ENCODE data around the gene GLRB.
"Not testable (repeated sequence)": the region's sequence is repeated elsewhere in the genome, so short reads cannot be mapped to it uniquely, and the experiment has no call there.

Gene GLRB

GRCh38 chr4:157128395-157128794, 52.4 kb downstream of the GLRB start:
- DNase-seq (ENCODE audit: low read depth) = peak; percentile 60

GRCh38 chr4:157141976-157142375, 66.0 kb downstream of the GLRB start:
- DNase-seq (ENCODE audit: low read depth) = no peak

DNA sequence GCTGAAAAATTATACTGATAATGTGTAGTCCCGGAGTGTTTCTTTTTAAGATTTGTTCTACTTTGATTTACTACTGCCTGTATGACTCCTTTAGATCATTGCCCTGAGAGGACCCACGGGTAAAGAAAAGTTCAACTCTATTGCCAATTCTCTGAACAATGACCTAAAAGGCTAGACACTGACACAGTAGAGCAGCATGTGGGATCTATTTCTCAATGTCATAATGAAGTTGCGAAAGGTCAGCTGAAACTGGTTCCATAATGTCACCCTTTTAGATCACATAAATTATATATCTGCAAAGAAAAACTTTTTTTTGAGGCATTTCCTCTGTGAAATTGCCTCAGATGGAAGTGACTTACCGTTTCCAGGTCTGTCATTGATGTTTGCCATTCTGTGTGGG, 67.4 kb downstream of the GLRB start:
- no peak for DNase-seq (ENCODE audit: low read depth)

DNA sequence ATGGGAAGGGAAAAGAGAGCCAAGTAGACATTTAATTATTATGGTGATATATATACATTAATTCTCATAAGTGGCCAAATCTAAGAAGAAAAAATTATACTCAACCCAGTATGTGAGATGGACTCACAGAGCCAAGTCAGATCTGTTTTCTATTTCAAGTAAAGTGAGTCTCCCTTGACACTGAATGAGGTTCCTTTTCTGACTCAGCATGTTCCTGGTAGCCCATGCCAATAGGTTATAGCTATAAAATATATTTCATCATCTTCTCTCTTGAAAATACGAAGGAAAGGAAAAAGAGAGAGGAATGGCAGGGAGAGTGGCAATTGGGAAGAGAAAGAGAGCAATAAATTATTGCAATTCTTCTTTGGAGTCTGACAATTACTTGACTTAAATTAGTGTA, 75.8 kb downstream of the GLRB start:
- DNase-seq (ENCODE audit: low read depth) = no peak

- no peak for DNase-seq (ENCODE audit: low read depth)
Observed at GRCh38 chr4:157165935-157166610, 90.1 kb downstream of the GLRB start.

- peak; percentile 22 for DNase-seq (ENCODE audit: low read depth)
Observed at GRCh38 chr4:157170321-157170720, 94.4 kb downstream of the GLRB start.

- DNase-seq (ENCODE audit: low read depth) = peak; percentile 15
Observed at GRCh38 chr4:157172011-157172410, 96.1 kb downstream of the GLRB start.

DNA sequence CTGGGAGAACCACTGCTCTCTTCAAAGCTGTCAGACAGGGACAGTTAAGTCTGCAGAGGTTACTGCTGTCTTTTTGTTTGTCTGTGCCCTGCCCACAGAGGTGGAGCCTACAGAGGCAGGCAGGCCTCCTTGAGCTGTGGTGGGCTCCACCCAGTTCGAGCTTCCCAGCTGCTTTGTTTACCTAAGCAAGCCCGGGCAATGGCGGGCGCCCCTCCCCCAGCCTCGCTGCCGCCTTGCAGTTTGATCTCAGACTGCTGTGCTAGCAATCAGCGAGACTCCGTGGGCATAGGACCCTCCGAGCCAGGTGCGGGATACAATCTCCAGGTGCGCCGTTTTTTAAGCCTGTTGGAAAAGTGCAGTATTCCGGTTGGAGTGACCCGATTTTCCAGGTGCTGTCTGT, 104.3 kb downstream of the GLRB start:
- DNase-seq (ENCODE audit: low read depth) = not testable (repeated sequence)

DNA sequence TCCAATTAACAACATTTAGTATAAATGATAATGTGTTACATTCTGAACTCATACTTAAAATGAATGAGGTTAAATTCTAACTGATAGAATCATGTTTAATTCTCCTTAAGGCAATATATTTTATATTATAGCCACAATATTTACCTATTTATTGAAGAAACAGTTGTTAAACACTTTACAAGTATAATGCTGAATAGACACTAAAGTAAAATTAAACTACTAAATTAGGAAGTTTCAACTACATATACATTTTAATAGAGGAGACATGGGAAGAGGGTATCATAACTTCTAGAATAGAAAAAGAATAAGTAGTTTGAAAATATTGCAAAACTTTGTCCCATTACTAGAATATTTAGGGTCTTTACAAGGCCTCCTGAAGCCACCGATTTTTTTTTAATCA, 108.3 kb downstream of the GLRB start:
- no peak for DNase-seq (ENCODE audit: low read depth)

- no peak for DNase-seq (ENCODE audit: low read depth)
Observed at GRCh38 chr4:157185363-157185762, 109.4 kb downstream of the GLRB start.

DNA sequence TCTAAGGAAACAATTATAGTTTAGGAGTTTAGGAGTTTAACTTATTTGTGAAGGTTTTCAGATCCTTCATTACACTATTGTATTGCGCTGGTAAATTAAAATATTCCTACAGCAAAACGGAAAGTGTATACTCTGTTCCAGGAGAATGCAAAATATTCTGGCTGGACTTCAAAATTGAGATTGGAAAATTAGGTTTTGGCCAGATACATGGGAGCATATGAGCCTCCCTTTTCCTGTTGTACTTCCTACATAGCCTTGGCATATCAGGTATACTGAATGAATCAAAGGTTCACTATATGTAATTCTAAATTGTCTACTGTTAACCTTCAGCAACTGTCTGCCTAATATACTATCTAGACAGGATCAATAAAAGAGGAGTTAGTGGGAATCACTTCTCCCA, 119.4 kb downstream of the GLRB start:
- DNase-seq (ENCODE audit: low read depth) = no peak

GRCh38 chr4:157196046-157196445, 120.1 kb downstream of the GLRB start:
- DNase-seq (ENCODE audit: low read depth) = no peak

GRCh38 chr4:157204634-157205244, 128.8 kb downstream of the GLRB start:
- DNase-seq (ENCODE audit: low read depth) = peak; percentile 25

- DNase-seq (ENCODE audit: low read depth) = peak; percentile 9
Observed at GRCh38 chr4:157217708-157218107, 141.8 kb downstream of the GLRB start.

DNA sequence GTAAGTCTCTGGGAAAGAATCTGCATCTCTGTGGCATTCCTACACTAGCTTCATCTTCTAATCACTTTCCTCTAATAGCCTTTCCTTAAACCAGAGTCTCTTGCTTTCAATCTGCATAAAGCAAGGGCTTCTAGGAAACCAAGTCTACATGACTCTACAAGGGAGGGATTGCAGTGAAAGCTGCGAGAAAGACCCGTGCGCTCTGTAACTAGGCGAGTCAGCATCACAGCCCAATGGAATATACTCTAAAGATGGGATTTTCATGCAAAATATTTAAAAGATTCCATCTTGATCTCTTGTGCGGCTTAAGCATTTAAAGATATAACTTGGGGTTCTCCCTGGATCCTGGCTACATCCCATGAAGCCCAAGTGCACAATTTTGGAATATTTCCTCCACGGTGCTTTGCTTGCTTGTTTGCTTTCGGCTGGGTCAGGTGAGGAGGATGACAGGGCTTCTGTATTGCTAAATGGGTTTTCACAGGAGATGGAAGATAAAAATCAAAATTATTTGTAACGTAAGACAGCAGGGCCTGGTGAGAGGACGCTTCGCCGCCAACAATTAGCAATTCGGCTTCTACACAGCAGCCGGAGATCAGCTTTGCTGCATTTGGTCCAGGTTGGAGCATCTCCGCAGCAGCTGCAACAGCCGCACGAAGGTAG, 143.9 kb downstream of the GLRB start:
- no peak for DNase-seq (ENCODE audit: low read depth)

DNA sequence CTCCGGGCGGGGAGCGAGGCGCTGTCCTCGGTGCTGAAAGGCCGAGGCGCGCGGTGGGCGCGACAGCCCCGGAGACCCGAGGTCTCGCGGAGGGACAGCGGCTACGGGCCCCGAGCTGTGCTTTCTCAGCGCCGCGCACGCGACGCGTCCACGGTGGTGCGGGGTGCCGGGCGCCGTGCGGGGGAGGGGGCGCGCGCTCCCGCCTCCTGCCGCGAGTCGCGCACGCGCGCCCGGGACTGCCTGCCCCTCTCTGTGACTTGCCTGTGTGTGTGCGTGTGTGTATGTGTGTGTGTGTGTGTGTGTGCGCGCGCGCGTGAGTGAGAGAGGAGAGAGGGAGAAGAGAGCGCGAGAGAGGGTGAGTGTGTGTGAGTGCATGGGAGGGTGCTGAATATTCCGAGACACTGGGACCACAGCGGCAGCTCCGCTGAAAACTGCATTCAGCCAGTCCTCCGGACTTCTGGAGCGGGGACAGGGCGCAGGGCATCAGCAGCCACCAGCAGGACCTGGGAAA, 144.5 kb downstream of the GLRB start, which contains the start of gene GRIA2:
Gene GRIA2, plus strand, starts transcription at position 358 of the 511 bp plus-strand sequence. CDS start 315 bp downstream, outside the sequence.
- peak; percentile 64 for DNase-seq (ENCODE audit: low read depth)

GRCh38 chr4:157221426-157221894, 145.5 kb downstream of the GLRB start:
- DNase-seq (ENCODE audit: low read depth) = no peak
